GM21825 (cell line): Measurements from ENCODE around the gene DCAF5.
"Not testable (repeated sequence)": the region's sequence is repeated elsewhere in the genome, so short reads cannot be mapped to it uniquely, and the experiment has no call there.

Experiments used
- ATAC-seq: cut with Tn5 transposase; IDR thresholded peaks from one replicate; pipeline ENCODE4 v1.9.1; 2021; ENCODE audit warnings: mild to moderate bottlenecking, moderate library complexity; ENCODE audit not compliant: unreplicated experiment

DCAF5 gene

GRCh38 chr14:69073915-69074314 is 79.0 kb downstream of the DCAF5 start:
- ATAC-seq = no peak

DNA sequence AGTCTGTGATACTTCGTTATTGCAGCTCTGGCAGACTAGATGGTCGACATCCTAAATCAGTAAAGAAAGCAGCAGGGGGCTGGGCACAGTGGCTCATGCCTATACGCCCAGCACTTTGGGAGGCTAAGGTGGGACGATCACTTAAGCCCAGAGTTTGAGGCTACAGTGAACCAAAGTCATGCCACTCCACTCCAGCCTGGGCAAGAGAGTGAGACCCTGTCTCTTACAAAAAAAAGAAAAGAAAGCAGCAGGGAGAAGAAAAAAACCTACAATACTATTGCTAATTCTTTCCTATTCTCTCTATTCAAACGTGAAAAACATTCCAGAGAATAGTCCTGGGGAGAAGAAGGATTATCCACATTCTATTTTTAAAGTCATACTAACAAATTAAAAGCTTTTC is 79.5 kb downstream of the DCAF5 start:
- no peak for ATAC-seq

- no peak for ATAC-seq
Observed at GRCh38 chr14:69072584-69072983, 80.3 kb downstream of the DCAF5 start.

DNA sequence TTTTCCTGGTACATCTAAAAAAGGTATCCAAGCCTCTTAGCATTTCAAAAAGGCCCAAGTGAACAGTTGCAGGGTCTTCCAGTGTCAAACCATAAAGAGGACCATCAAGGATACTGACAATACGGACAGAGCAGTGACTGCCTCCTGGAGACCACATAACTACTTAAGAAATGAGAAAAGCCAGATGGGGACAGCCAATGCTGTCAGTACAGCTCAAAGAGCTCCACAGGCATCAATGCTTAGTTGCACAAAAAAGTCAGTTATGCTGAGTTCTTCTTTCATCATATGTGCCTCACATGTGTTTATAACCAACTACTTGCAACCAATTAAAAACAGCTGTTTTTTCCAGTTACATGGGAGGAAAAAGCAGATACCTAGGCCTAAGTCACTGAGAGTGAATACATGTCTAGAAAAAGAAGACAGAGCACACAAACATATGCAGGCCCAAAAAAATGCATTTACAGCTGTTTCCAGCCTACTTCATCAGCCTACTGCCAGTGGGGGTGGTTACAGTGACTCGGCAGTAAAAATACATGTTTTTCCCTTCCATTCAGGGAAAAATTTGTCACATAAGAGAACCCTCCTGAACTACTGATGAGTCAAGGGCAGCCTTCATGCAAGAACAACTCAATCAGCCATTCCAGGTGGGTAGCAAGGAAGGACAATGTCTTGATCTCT is 84.0 kb downstream of the DCAF5 start:
- ATAC-seq = no peak

DNA sequence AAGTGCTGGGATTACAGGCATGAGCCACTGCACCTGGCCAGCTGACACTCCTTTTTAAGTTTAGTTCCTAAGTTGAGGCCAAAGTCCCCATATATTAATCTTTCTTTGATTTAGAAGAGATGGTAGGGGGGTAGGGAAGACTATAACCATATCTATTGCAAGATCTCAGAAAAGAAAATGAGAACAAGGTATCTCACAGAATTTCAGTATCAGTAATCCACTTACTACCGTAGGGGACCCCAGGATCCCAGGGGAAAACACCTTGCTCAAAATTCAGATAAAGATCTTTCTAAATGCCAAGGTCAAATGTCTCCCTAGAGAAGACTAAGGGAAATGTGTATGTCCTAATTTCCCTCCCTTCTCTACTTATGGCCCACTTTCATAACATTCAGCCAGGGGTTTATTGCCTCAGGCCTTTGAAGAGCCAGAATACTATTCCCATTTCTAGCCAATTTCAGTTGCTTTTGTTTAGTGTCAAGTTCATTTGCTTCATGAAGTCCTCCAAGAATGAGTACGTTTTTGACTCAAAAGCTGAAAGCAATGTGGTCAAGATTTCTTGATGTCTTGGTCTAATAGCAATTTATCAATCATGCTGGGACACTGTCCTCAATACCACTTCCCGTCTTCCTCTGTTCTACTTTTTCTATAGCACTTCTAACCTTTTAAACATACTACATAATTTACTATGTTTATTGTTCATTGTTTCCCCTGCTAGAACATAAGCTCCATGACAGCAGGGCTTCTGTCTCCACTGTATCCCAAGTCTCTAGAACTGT is 86.3 kb downstream of the DCAF5 start:
- no peak for ATAC-seq

- not testable (repeated sequence) for ATAC-seq
Observed at GRCh38 chr14:69065934-69066333, 87.0 kb downstream of the DCAF5 start.

GRCh38 chr14:69064596-69064995 is 88.3 kb downstream of the DCAF5 start:
- no peak for ATAC-seq

DNA sequence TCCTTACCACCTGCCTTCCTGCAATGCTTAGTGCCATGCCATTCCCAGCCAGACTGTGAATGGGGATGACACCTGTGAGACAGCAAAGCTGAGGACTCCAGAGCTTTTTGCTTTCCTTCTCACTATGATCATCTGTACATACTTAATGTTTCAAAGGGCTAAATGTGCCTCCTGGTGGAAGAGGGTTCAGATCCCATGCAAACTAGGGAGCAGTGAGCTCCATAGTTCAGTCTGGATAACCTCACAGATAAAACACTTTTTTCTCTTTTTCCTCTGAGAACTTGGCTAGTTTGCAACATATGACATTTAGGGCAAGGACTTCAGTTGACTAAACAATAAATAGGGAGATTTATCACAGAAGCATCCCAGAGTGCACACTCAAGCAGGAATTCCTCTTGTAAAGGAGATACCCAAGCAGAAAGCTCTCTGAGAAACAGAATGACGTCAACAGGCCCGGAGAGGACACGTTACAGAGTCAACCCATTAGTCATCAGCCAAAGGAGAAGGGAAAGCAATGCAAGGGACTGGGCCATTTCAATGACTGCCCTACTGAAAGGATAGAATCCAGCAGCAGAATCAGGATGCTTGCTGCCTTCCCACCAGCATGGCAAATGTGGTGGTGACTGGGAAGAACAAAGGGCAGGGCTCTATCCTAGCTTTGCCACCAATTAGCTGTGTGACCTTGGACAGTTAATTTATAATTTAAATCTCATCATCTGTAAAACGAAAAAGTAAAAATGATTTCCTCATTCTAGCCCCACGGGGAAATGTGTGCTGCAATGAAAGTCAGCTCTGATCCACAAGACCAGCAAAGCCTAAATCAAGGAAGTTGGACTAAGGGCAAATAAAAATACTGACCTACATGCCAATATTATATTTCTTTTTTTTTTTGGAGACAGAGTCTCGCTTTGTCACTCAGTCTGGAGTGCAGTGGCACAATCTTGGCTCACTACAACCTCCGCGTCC is 93.0 kb downstream of the DCAF5 start:
- ATAC-seq = no peak

- no peak for ATAC-seq
Observed at GRCh38 chr14:69055999-69056788, 96.7 kb downstream of the DCAF5 start.

GRCh38 chr14:69055125-69055524 is 97.8 kb downstream of the DCAF5 start:
- no peak for ATAC-seq

- no peak for ATAC-seq
Observed at GRCh38 chr14:69054030-69054429, 98.9 kb downstream of the DCAF5 start.

GRCh38 chr14:69052181-69052601 is 100.7 kb downstream of the DCAF5 start:
- ATAC-seq = no peak

DNA sequence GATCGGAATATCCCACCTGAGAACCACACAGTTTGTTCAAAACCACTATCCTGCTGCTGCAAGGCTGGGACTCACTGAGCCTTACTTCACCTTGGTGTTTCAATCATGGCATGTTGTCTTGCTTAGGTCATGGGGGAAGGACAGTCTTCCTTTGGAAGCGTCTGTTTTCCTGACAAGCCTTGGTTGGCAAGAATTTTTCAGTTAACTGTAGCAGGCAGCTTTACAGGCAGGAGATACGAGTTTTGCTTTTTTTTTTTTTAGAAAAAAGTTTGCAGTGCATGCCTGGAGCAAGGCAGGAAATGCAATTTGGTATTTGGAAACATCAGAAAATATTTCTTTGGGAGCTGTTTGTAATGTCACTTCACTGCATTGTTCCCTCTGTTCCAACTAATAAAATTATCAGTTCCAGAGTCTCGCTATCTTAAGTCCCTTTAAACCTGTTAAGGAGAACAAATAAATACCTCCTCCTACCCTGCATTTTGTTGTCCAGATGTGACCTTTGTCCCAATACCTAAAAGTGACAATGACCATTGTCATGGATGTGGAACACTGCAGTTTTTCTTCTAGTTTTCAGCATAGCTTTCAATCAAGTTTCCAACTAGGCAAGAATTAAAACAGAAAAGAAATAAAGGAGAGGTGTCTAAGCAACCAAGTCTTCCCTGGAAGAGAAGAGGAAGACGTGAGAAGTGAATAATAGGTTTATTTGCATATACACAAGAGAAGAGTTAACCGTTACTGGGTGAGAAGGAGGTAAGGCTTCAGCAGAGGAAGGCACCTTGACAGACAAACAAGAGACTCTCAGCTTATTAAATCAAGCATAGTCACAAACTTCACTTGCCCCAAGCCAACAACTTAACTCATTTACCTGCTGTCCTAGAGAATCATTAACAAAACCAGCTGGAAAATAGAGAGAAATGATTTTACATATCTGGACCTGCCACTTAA is 102.4 kb downstream of the DCAF5 start:
- no peak for ATAC-seq

- no peak for ATAC-seq
Observed at GRCh38 chr14:69049675-69050074, 103.2 kb downstream of the DCAF5 start.

GRCh38 chr14:69048456-69048855 is 104.5 kb downstream of the DCAF5 start:
- ATAC-seq = no peak

- no peak for ATAC-seq
Observed at GRCh38 chr14:69047255-69047654, 105.7 kb downstream of the DCAF5 start.

DNA sequence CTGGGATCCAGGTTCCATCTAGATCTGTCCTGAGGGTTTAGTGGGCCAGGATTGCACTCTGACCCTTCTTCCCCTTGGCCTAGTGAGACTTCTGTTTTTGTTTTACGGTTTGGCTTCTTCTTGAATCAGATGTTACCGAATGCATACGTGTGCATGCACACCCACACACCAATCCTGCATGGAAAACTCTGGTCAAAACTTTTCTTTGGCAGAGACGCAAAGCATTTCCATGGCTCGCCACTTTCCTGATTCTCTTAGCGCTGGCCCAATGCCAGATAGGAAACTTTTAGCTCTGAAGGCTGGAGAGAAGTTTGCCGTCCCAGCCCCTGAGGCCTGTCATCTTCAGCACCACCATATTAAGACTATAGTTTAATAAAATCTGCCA is 106.5 kb downstream of the DCAF5 start:
- ATAC-seq = no peak

DNA sequence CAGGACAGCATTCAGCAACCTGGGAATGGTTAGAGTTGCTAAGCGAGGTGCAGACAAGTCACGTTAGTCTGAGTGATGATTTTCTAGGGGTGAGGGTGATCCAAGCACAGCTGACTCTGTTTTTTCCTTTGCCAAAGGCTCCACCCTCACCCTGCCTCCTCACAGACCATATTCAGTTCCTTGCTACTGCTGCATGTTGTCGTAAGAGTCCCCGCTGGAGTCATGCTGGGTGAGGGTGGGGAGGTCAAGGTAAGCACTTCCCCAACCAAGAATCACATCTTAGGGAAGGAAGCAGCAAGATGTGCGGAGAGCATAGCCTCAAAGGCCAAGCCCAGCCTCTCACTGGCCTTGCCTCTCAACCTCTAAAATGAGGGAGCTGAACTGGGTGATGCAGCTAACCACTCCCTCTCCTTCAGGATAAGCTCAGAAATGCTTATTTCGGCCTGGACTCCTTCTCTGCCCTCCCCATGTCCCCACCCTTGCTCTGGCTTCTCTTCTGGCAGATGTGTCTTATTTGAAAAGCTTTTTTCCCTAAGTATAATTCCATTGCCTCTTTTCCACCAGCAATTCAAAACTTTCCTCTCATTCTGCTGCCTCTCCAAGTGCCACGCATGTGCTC is 107.0 kb downstream of the DCAF5 start:
- ATAC-seq = no peak

DNA sequence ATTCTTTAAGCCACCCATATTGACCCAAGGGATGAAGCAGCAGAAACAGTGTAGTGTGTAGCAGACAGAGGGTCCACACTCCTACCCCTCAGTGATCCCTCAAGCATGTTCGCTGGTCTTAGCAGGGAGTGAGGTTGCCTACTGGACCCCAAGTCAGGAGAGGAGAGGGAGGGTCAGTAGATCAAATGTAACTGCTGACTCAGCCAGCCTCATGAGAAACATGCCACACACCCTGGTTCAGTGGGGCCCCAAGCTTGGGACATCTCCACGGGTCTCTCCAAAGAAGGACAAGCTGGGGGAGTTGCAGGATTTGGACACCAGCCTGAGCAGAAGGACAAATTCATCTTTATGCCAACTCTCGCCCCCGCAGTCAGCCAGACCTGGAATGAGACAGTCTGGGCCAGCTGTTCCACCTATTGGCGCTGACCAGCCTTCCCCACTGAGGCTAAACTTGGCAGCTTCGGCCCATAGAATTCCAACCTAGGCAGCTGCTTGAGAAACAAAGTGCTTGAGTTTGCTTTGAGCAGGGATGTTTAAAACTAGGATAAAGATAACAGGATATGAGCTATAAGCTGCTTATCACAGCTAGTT is 107.9 kb downstream of the DCAF5 start:
- no peak for ATAC-seq
